H1 (cell line): Measurements from ENCODE around the gene BBX. TPM values are rescaled to one million over a fixed set of nuclear protein-coding genes. Genes with fewer than 3 reads are reported as not detected.

ENCODE experiments used
- CEBPB ChIP-seq: IDR thresholded peaks from 2 replicates; pipeline ENCODE4 v1.6.1; 2012; ENCODE audit warnings: low read depth, low read length
- TAF7 ChIP-seq: optimal IDR thresholded peaks from 2 replicates; pipeline ENCODE3; 2011; ENCODE audit warnings: low read depth, mild to moderate bottlenecking, inconsistent platforms, low read length, moderate library complexity, borderline replicate concordance
- polyA plus RNA-seq, 7 experiments: library from polyadenylated mRNA; depleted of rRNA in 3 of 7; stranded (reverse) in 5 of 7; unstranded in 2 of 7; fragments of >200 nt in 5 of 7; fragments of 200-250 nt in 2 of 7; gene quantifications; 1 replicate in 5 of 7; 2 replicates in 1 of 7; 4 replicates in 1 of 7; pipeline versions ENCODE4 v1.2.1 to v1.2.3, GENCODE V29; 2011 to 2013; ENCODE audit warnings: missing spikeins in 2 of 7, mixed read lengths in 2 of 7
- total RNA-seq: library from RNA; stranded (reverse); fragmentation: NEBNext Ultra II Directional; extraction: Animal tissue kit (Norgen Biotek cat#: 25700); gene quantifications from 2 replicates; pipeline ENCODE4 v1.2.1, GENCODE V29; 2021
- TF ChIP-seq, protein P1 (sequence below), 3 experiments: IDR thresholded peaks; 1 replicate in 2 of 3; 2 replicates in 1 of 3; pipeline versions ENCODE4 v1.5.1 to v1.6.1; 2011; ENCODE audit warnings: low read length in 3 of 3, mild to moderate bottlenecking in 3 of 3, inconsistent platforms in 2 of 3, low read depth in 1 of 3, moderate library complexity in 1 of 3; ENCODE audit not compliant: insufficient read depth in 1 of 3; ENCODE audit errors: control extremely low read depth in 1 of 3

The BBX gene
- total and polyA plus RNA-seq, 2 of the 8 experiments (the other 6 are each of a cell fraction or from before 2014, with no cell fraction given), result 11.0 to 42.5 TPM

GRCh38 chr3:107555359-107555758 is 32.6 kb downstream of the BBX start (continued):
- TF ChIP-seq, protein P1, sequence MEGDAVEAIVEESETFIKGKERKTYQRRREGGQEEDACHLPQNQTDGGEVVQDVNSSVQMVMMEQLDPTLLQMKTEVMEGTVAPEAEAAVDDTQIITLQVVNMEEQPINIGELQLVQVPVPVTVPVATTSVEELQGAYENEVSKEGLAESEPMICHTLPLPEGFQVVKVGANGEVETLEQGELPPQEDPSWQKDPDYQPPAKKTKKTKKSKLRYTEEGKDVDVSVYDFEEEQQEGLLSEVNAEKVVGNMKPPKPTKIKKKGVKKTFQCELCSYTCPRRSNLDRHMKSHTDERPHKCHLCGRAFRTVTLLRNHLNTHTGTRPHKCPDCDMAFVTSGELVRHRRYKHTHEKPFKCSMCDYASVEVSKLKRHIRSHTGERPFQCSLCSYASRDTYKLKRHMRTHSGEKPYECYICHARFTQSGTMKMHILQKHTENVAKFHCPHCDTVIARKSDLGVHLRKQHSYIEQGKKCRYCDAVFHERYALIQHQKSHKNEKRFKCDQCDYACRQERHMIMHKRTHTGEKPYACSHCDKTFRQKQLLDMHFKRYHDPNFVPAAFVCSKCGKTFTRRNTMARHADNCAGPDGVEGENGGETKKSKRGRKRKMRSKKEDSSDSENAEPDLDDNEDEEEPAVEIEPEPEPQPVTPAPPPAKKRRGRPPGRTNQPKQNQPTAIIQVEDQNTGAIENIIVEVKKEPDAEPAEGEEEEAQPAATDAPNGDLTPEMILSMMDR (IDR thresholded peaks at IDR 0.05; ENCODE audit: control extremely low read depth in 1 of 3, insufficient read depth in 1 of 3, low read depth in 1 of 3, low read length in 3 of 3), result no peak
- TF ChIP-seq TAF7 (no peak), CEBPB (no peak)
